Measurements from ENCODE around the gene LAIR2. TPM values are rescaled to one million over a fixed set of nuclear protein-coding genes. Genes with fewer than 3 reads are reported as not detected.

Gene LAIR2
- not detected in 2 replicates for total RNA-seq

GRCh38 chr19:54502518-54503048 lies at the start of gene LAIR2:
TSS of gene LAIR2 (plus strand) at chr19:54502831. CDS start at chr19:54502919, 88 bp downstream.

GRCh38 chr19:54463531-54464043 lies 39.0 kb upstream of the LAIR2 start, which contains the start of gene LENG9:
TSS of gene LENG9 (minus strand) at chr19:54463778. CDS start at chr19:54463526, 252 bp downstream.

GRCh38 chr19:54473071-54473891 lies 29.4 kb upstream of the LAIR2 start, which contains the start of gene CDC42EP5:
TSS of gene CDC42EP5 (minus strand) at chr19:54473296. CDS start at chr19:54465547, 7,749 bp downstream.

Small RNAs within 50 kb of the gene (small RNA-seq; reads per million reads assigned to genes)
- gene AC245036.2 (ENCODE audit: low replicate concordance), result not detected

Other genes with a start within 250 kb of the LAIR2 start
- gene LILRB5, start 245.6 kb upstream of the LAIR2 start, total RNA-seq, result not detected in 2 replicates
- gene LILRB2, start 221.7 kb upstream of the LAIR2 start, total RNA-seq, result not detected in 2 replicates
- not detected in 2 replicates for gene LILRA5, start 189.7 kb upstream of the LAIR2 start, total RNA-seq
- gene LILRA4, start 163.7 kb upstream of the LAIR2 start, total RNA-seq, result not detected in 2 replicates
- gene LAIR1, start 137.9 kb upstream of the LAIR2 start, total RNA-seq, result not detected in 2 replicates
- gene TTYH1, start 87.4 kb upstream of the LAIR2 start, total RNA-seq, result not detected in 2 replicates
- 56.7 and 85.0 TPM in 2 replicates for gene LENG8, start 53.6 kb upstream of the LAIR2 start, total RNA-seq
- gene LENG9, start 39.1 kb upstream of the LAIR2 start, total RNA-seq, result 5.4 and 6.1 TPM in 2 replicates
- gene CDC42EP5, start 29.5 kb upstream of the LAIR2 start, total RNA-seq, result 8.5 and 9.4 TPM in 2 replicates
- not detected in 2 replicates for gene LILRA2, start 71.0 kb downstream of the LAIR2 start, total RNA-seq
- not detected in 2 replicates for gene LILRA1, start 90.8 kb downstream of the LAIR2 start, total RNA-seq
- gene LILRB1, start 127.7 kb downstream of the LAIR2 start, total RNA-seq, result not detected in 2 replicates
- 0.14 TPM in 1 of 2 replicates, not detected in the other for gene LILRB4, start 160.2 kb downstream of the LAIR2 start, total RNA-seq
- not detected in 2 replicates for gene KIR3DL3, start 221.6 kb downstream of the LAIR2 start, total RNA-seq
- gene KIR2DL3, start 235.7 kb downstream of the LAIR2 start, total RNA-seq, result not detected in 2 replicates

Data from placental pericyte (primary cell).